Measurements from ENCODE around the gene PIP4K2A.

GRCh38 chr10:22583683-22584082, 130.7 kb downstream of the PIP4K2A start:
- TF ChIP-seq, protein P1, sequence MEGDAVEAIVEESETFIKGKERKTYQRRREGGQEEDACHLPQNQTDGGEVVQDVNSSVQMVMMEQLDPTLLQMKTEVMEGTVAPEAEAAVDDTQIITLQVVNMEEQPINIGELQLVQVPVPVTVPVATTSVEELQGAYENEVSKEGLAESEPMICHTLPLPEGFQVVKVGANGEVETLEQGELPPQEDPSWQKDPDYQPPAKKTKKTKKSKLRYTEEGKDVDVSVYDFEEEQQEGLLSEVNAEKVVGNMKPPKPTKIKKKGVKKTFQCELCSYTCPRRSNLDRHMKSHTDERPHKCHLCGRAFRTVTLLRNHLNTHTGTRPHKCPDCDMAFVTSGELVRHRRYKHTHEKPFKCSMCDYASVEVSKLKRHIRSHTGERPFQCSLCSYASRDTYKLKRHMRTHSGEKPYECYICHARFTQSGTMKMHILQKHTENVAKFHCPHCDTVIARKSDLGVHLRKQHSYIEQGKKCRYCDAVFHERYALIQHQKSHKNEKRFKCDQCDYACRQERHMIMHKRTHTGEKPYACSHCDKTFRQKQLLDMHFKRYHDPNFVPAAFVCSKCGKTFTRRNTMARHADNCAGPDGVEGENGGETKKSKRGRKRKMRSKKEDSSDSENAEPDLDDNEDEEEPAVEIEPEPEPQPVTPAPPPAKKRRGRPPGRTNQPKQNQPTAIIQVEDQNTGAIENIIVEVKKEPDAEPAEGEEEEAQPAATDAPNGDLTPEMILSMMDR (conservative IDR thresholded peaks at IDR 0.05; ENCODE audit: low read length): no peak; the same call in 1 of the 2 replicates
- TF ChIP-seq EZH2phosphoT487 (IDR thresholded peaks at IDR 0.05; ENCODE audit: borderline replicate concordance): no peak

Data from Loucy (cell line).